Natural killer cell (primary cell): ENCODE results near the gene CUL1. TPM values are rescaled to one million over a fixed set of nuclear protein-coding genes. Genes with fewer than 3 reads are reported as not detected.

Experiments used
- ATAC-seq, 3 donors: fragments of 150-1000 bp in 2 of 3; fragments of 200-7000 bp in 1 of 3; cut with Tn5 transposase; 1 replicate in 1 of 3; 2 replicates in 2 of 3; pipeline ENCODE4 v1.10.0; 2021; ENCODE audit warnings: mild to moderate bottlenecking in 2 of 3, moderate library complexity in 2 of 3
- DNase-seq, 2 donors: peaks; one replicate each; pipeline versions ENCODE4 v3.0.0 to v3.0.0-alpha.2; 2013 to 2021; ENCODE audit warnings: mixed read lengths in 1 of 2
- H3K27ac ChIP-seq: one replicate; pipeline ENCODE4 v1.5.1; 2013; ENCODE audit warnings: mild to moderate bottlenecking, low read length
- H3K27me3 ChIP-seq: one replicate; pipeline ENCODE4 v1.6.1; 2013; ENCODE audit warnings: low read length; ENCODE audit not compliant: control insufficient read depth, insufficient read depth
- H3K36me3 ChIP-seq: one replicate; pipeline ENCODE4 v1.6.1; 2013; ENCODE audit warnings: low read length; ENCODE audit not compliant: control insufficient read depth, insufficient read depth
- H3K4me1 ChIP-seq: one replicate; pipeline ENCODE4 v1.6.1; 2013; ENCODE audit warnings: low read length; ENCODE audit not compliant: control insufficient read depth, insufficient read depth
- H3K4me3 ChIP-seq: one replicate; pipeline ENCODE4 v1.5.1; 2013; ENCODE audit warnings: low read length
- H3K9me3 ChIP-seq: one replicate; pipeline ENCODE4 v1.6.1; 2013; ENCODE audit warnings: low read length; ENCODE audit not compliant: control insufficient read depth, insufficient read depth
- H3K27ac Mint-ChIP-seq, 2 donors: one replicate each; pipeline ENCODE4 v1.8.0; 2022; ENCODE audit warnings: mild to moderate bottlenecking in 2 of 2, mixed read lengths in 2 of 2, moderate library complexity in 1 of 2
- H3K27me3 Mint-ChIP-seq, 2 donors: one replicate each; pipeline ENCODE4 v1.8.0; 2022; ENCODE audit warnings: low read depth in 2 of 2, mixed read lengths in 2 of 2
- H3K36me3 Mint-ChIP-seq: one replicate; pipeline ENCODE4 v1.8.0; 2022; ENCODE audit warnings: mixed read lengths
- H3K4me1 Mint-ChIP-seq, 2 donors: one replicate each; pipeline ENCODE4 v1.8.0; 2022; ENCODE audit warnings: mixed read lengths in 2 of 2
- H3K4me3 Mint-ChIP-seq: one replicate; pipeline ENCODE4 v1.8.0; 2022; ENCODE audit warnings: mild to moderate bottlenecking, moderate library complexity, mixed read lengths
- H3K9me3 Mint-ChIP-seq, 2 donors: one replicate each; pipeline ENCODE4 v1.8.0; 2022; ENCODE audit warnings: mixed read lengths in 2 of 2
- WGBS: methylation state at CpG from one replicate; pipeline ENCODE4 v1.1.7; 2013; ENCODE audit warnings: missing lambda C conversion rate; ENCODE audit not compliant: insufficient coverage; 5-methylcytosine and 5-hydroxymethylcytosine counted together
- intact Hi-C: fragments of 100-400 bp; cut with micrococcal nuclease; formaldehyde crosslinking; loops from one replicate; pipeline ENCODE4 v1.14.2; 2022
- total RNA-seq, 4 donors: library from RNA; stranded (reverse); fragments of 120-200 nt in 1 of 4; gene quantifications; one replicate each; pipeline versions ENCODE4 v1.2.3 to v1.2.4, GENCODE V29; 2013 to 2022
- TF ChIP-seq, protein P1 (sequence below): fragments of 200-600 bp; IDR thresholded peaks from one replicate; pipeline ENCODE4 v1.8.0; 2022; ENCODE audit warnings: antibody characterized with exemption

CUL1 gene
- total RNA-seq, 3 donors from 2014 or later (not counting 1 experiment from before 2014, with no cell fraction given): 37.4 to 45.1 (median 43.2) TPM

DNA sequence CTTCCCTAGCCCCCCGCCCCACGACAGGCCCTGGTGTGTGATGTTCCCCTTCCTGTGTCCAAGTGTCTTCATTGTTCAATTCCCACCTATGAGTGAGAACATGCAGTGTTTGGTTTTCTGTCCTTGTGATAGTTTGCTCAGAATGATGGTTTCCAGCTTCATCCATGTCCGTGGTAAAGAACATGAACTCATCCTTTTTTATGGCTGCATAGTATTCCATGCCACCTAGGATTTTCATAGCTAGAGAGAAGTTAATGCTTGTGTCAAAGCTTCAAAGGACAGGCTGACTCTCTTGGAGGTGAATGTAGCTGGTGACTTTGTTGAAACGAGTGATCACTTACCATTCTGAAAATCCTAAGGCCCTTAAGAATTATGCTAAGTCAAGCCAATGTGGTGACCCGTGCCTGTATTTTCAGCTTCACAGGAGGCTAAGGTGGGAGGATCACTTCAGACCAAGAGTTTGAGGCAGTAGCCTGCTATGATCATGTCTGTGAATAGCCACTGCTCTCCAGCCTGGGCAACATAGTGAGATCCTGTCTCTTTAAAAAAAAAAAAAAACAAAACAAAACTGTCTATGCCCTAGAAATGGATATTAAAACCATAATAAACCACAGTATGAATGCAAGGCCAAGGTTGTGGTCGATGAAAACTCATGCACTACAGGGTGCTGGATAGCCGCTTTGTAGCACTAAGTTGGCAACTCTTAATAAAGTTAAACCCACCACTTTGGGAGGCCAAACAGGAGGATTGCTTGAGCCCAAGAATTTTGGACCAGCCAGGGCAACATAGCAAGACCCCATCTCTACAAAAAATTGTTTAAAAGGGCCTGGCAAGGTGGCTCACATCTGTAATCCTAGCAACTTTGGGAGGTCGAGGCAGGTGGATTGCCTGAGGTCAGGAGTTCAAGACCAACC, 52.0 kb downstream of the CUL1 start:
- Mint-ChIP-seq H3K27me3 (no peaks in the 10 kb centered on the region), H3K36me3 (no peaks in the 10 kb centered on the region), H3K9me3 (no peaks in the 10 kb centered on the region), H3K27ac (no peak overlapping the region), H3K4me3 (no peak overlapping the region), H3K4me1 (peaks cover 30 to 37% of the 10 kb centered on the region in 2 donors)
- Histone ChIP-seq H3K9me3 (no peaks in the 10 kb centered on the region), H3K27ac (no peak overlapping the region), H3K4me1 (no peaks in the 10 kb centered on the region), H3K27me3 (no peaks in the 10 kb centered on the region), H3K36me3 (peaks cover 6% of the 10 kb centered on the region), H3K4me3 (no peak overlapping the region)
- TF ChIP-seq, protein P1, sequence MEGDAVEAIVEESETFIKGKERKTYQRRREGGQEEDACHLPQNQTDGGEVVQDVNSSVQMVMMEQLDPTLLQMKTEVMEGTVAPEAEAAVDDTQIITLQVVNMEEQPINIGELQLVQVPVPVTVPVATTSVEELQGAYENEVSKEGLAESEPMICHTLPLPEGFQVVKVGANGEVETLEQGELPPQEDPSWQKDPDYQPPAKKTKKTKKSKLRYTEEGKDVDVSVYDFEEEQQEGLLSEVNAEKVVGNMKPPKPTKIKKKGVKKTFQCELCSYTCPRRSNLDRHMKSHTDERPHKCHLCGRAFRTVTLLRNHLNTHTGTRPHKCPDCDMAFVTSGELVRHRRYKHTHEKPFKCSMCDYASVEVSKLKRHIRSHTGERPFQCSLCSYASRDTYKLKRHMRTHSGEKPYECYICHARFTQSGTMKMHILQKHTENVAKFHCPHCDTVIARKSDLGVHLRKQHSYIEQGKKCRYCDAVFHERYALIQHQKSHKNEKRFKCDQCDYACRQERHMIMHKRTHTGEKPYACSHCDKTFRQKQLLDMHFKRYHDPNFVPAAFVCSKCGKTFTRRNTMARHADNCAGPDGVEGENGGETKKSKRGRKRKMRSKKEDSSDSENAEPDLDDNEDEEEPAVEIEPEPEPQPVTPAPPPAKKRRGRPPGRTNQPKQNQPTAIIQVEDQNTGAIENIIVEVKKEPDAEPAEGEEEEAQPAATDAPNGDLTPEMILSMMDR: no peak
- intact Hi-C loops: no loop called here
- ATAC-seq (no peak), DNase-seq (no peak)
- 82% methylated on average over 8 of the region's 8 CpGs for WGBS

DNA sequence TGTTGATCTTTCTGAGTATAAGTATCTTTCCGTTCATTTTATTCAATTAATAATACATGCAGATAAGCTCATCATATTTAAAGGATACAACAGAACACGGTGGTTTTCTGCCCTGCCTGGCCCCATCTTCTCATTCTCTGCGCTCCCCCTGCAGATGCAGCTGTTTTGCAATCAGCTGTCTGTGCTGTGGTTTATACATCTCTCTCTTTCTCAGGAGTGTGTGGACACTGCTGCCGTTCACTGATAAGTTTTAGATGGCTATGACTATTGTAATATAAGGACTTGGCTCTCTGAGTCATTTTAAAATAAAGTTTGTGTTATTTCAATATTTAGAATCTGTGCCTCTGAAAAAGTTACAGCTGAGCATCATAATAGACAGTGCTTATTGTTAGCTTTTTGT, 54.5 kb downstream of the CUL1 start:
- Mint-ChIP-seq H3K27me3 (no peaks in the 10 kb centered on the region), H3K27ac (peak overlapping the region; percentile 2 to 21), H3K4me3 (no peak overlapping the region), H3K9me3 (no peaks in the 10 kb centered on the region), H3K36me3 (no peaks in the 10 kb centered on the region), H3K4me1 (peaks cover 20 to 27% of the 10 kb centered on the region in 2 donors)
- no peak for ATAC-seq
- no peak overlapping the region for H3K4me3 ChIP-seq
- H3K27me3 ChIP-seq: no peaks in the 10 kb centered on the region
- WGBS: 50% methylated on average over 3 of the region's 4 CpGs
- TF ChIP-seq, protein P1: no peak
- H3K4me1 ChIP-seq: no peaks in the 10 kb centered on the region
- no peaks in the 10 kb centered on the region for H3K9me3 ChIP-seq
- peaks cover 18% of the 10 kb centered on the region for H3K36me3 ChIP-seq
- no peak for DNase-seq
- intact Hi-C loops: no loop called here
- H3K27ac ChIP-seq: no peak overlapping the region

DNA sequence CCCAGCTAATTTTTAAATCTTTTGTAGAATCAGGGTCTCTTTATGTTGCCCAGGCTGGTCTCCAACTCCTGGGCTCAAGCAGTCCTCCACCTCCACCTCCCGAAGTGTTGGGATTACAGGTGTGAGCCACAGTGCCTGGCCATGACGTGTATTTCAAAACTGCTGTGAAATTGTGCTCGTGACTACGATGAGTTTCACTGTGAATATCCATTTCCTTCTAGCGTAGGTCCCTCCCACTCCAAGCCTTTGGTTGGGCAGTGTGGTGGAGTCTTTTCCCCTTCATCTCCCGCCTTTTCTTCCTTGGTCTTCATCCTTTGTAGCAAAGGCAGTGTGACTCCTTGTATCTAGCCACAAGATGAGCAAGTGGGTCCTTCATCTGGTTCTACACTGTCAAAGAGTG, 56.2 kb downstream of the CUL1 start:
- no peak for DNase-seq
- Mint-ChIP-seq H3K4me1 (peaks cover 20 to 21% of the 10 kb centered on the region in 2 donors), H3K9me3 (no peaks in the 10 kb centered on the region), H3K36me3 (no peaks in the 10 kb centered on the region), H3K27ac (peak overlapping the region in 1 of 2 donors; percentile 27), H3K4me3 (no peak overlapping the region), H3K27me3 (no peaks in the 10 kb centered on the region)
- intact Hi-C loops: no loop called here
- TF ChIP-seq, protein P1: no peak
- Histone ChIP-seq H3K4me3 (no peak overlapping the region), H3K36me3 (peaks cover 26% of the 10 kb centered on the region), H3K27ac (no peak overlapping the region), H3K27me3 (no peaks in the 10 kb centered on the region), H3K4me1 (no peaks in the 10 kb centered on the region), H3K9me3 (no peaks in the 10 kb centered on the region)
- no peak for ATAC-seq
- WGBS: 79% methylated on average over 6 of the region's 6 CpGs
